GM23338 (cell line): ENCODE results near the gene COA6. TPM values are rescaled to one million over a fixed set of nuclear protein-coding genes. Genes with fewer than 3 reads are reported as not detected.

Experiments
- ATAC-seq: fragments of 200-7000 bp; cut with Tn5 transposase; 3 replicates; pipeline ENCODE4 v1.9.1; 2020
- DNase-seq: peaks from one replicate; pipeline ENCODE4 v3.0.0-alpha.2; 2015; ENCODE audit warnings: low spot score
- H2AFZ ChIP-seq: fragments of 200-600 bp; sonication (generic); 2 replicates; pipeline ENCODE4 v1.8.0; 2016; ENCODE audit warnings: antibody characterized with exemption, mild to moderate bottlenecking, moderate library complexity
- H3F3A ChIP-seq: fragments of 200-600 bp; sonication (generic); replicated peaks from 2 replicates; pipeline ENCODE4 v1.8.0; 2017; ENCODE audit warnings: antibody characterized with exemption, mixed run types, low read depth
- H3K27ac ChIP-seq: fragments of 200-600 bp; sonication (generic); 2 replicates; pipeline ENCODE4 v1.6.1; 2016; ENCODE audit warnings: low read depth
- H3K27me3 ChIP-seq: fragments of 200-600 bp; sonication (generic); 2 replicates; pipeline ENCODE4 v1.8.0; 2016; ENCODE audit warnings: mild to moderate bottlenecking, mixed run types, moderate library complexity; ENCODE audit not compliant: insufficient read depth
- H3K36me3 ChIP-seq: fragments of 200-600 bp; sonication (generic); 2 replicates; pipeline ENCODE4 v1.8.0; 2016; ENCODE audit warnings: mild to moderate bottlenecking; ENCODE audit not compliant: insufficient read depth
- H3K4me1 ChIP-seq: fragments of 200-600 bp; sonication (generic); 2 replicates; pipeline ENCODE4 v1.8.0; 2016; ENCODE audit warnings: mild to moderate bottlenecking, moderate library complexity; ENCODE audit not compliant: insufficient read depth
- H3K4me2 ChIP-seq: fragments of 200-600 bp; sonication (generic); 2 replicates; pipeline ENCODE4 v1.7.1; 2017; ENCODE audit warnings: mixed run types
- H3K4me3 ChIP-seq: fragments of 200-600 bp; sonication (generic); 2 replicates; pipeline ENCODE4 v1.6.1; 2016; ENCODE audit warnings: mixed run types
- H3K79me2 ChIP-seq: fragments of 200-600 bp; sonication (generic); replicated peaks from 2 replicates; pipeline ENCODE4 v1.8.0; 2017; ENCODE audit warnings: mild to moderate bottlenecking; ENCODE audit not compliant: insufficient read depth
- H3K9me2 ChIP-seq: fragments of 200-600 bp; sonication (generic); 2 replicates; pipeline ENCODE4 v1.8.0; 2017; ENCODE audit not compliant: insufficient read depth
- H4K20me1 ChIP-seq: fragments of 200-600 bp; sonication (generic); replicated peaks from 2 replicates; pipeline ENCODE4 v1.8.0; 2017; ENCODE audit warnings: mild to moderate bottlenecking; ENCODE audit not compliant: insufficient read depth
- H3K27ac Mint-ChIP-seq: 2 replicates; pipeline ENCODE4 v1.8.0; 2020; ENCODE audit warnings: inconsistent platforms, mild to moderate bottlenecking, moderate library complexity, mixed read lengths
- H3K27me3 Mint-ChIP-seq: 3 replicates; pipeline ENCODE4 v1.8.0; 2022; ENCODE audit warnings: low read depth, mild to moderate bottlenecking, moderate library complexity, mixed read lengths, inconsistent platforms; ENCODE audit not compliant: insufficient read depth, poor library complexity
- H3K36me3 Mint-ChIP-seq: 3 replicates; pipeline ENCODE4 v1.8.0; 2021; ENCODE audit warnings: low read depth, mild to moderate bottlenecking, inconsistent platforms, moderate library complexity, mixed read lengths
- H3K4me1 Mint-ChIP-seq: 3 replicates; pipeline ENCODE4 v1.8.0; 2020; ENCODE audit warnings: mild to moderate bottlenecking, inconsistent platforms, mixed read lengths
- H3K4me3 Mint-ChIP-seq: 3 replicates; pipeline ENCODE4 v1.8.0; 2021; ENCODE audit warnings: moderate library complexity, mild to moderate bottlenecking, inconsistent platforms, mixed read lengths
- H3K9me3 Mint-ChIP-seq: 3 replicates; pipeline ENCODE4 v1.8.0; 2020; ENCODE audit warnings: moderate library complexity, mild to moderate bottlenecking, inconsistent platforms, mixed read lengths
- EZH2phosphoT487 ChIP-seq: fragments of 200-600 bp; sonication (generic); IDR thresholded peaks from one replicate; pipeline ENCODE4 v1.8.1; 2018; ENCODE audit warnings: antibody characterized with exemption; ENCODE audit not compliant: unreplicated experiment
- JUNB ChIP-seq: IDR thresholded peaks from one replicate; pipeline ENCODE4 v1.6.1; 2016; ENCODE audit warnings: antibody characterized with exemption; ENCODE audit not compliant: unreplicated experiment
- STAT1 ChIP-seq: IDR thresholded peaks from one replicate; pipeline ENCODE4 v1.6.1; 2016; ENCODE audit warnings: antibody characterized with exemption; ENCODE audit not compliant: unreplicated experiment
- polyA plus RNA-seq: library from polyadenylated mRNA; unstranded; fragments of >200 nt; fragmentation: Nextera tagmentation; extraction: Ambion mirVana; gene quantifications from 2 replicates; pipeline ENCODE4 v1.2.1, GENCODE V29; 2016
- total RNA-seq: library from RNA; depleted of rRNA; stranded (reverse); fragments of >200 nt; shearing (Covaris generic); gene quantifications from 2 replicates; pipeline ENCODE4 v1.2.3, GENCODE V29; 2014
- TF ChIP-seq, protein P1 (sequence below), 2 experiments: fragments of 200-600 bp in 1 of 2; sonication (generic) in 1 of 2; conservative IDR thresholded peaks; 2 replicates each; pipeline versions ENCODE4 v1.5.1 to v1.6.1; 2016 to 2017; ENCODE audit warnings: antibody characterized with exemption in 2 of 2, low read depth in 2 of 2, mild to moderate bottlenecking in 2 of 2, moderate library complexity in 1 of 2
- TF ChIP-seq, protein P2 (sequence below): IDR thresholded peaks from 2 replicates; pipeline ENCODE4 v1.6.1; 2016; ENCODE audit warnings: antibody characterized with exemption
- TF ChIP-seq, protein P3 (sequence below): fragments of 250-450 bp; sonication (Bioruptor Pico); IDR thresholded peaks from 2 replicates; pipeline ENCODE4 v1.5.0; 2020; ENCODE audit warnings: mild to moderate bottlenecking, moderate library complexity

Gene COA6
- total and polyA plus RNA-seq, 2 experiments from 2014 or later, result 20.7 to 156 TPM

DNA sequence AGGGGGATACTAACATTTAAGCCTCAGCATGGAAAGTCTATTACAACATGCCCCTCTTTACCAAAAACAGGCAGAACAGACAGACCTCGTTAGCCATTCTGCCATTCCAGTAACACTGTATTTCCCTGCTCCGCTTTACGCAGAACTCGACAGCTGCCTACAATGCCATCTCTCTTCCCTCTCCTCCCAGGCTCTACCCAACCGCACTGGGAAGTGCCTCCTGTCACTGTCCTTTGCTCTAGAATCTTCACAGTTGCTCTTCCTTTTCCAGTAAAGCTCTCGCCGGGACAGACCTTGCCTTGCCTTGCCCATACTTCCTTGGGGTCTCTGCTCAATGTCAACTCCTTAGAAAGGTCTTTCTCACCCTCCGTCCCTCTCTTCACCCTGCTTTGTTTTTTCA lies 22.8 kb downstream of the COA6 start:
- Histone ChIP-seq H3K4me1 (no peaks in the 10 kb centered on the region), H4K20me1 (no peaks in the 10 kb centered on the region), H3K27me3 (no peaks in the 10 kb centered on the region), H3K4me2 (no peak overlapping the region), H3K27ac (no peak overlapping the region), H3K4me3 (no peak overlapping the region), H2AFZ (no peak overlapping the region), H3K9me2 (no peaks in the 10 kb centered on the region), H3K79me2 (no peaks in the 10 kb centered on the region), H3F3A (no peaks in the 10 kb centered on the region), H3K36me3 (0 out of 2 replicates have a peak, but pooled peaks cover 4% of the 10 kb centered on the region)
- ATAC-seq, result no peak
- TF ChIP-seq JUNB (no peak), STAT1 (no peak), EZH2phosphoT487 (no peak)
- TF ChIP-seq, protein P1, sequence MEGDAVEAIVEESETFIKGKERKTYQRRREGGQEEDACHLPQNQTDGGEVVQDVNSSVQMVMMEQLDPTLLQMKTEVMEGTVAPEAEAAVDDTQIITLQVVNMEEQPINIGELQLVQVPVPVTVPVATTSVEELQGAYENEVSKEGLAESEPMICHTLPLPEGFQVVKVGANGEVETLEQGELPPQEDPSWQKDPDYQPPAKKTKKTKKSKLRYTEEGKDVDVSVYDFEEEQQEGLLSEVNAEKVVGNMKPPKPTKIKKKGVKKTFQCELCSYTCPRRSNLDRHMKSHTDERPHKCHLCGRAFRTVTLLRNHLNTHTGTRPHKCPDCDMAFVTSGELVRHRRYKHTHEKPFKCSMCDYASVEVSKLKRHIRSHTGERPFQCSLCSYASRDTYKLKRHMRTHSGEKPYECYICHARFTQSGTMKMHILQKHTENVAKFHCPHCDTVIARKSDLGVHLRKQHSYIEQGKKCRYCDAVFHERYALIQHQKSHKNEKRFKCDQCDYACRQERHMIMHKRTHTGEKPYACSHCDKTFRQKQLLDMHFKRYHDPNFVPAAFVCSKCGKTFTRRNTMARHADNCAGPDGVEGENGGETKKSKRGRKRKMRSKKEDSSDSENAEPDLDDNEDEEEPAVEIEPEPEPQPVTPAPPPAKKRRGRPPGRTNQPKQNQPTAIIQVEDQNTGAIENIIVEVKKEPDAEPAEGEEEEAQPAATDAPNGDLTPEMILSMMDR (conservative IDR thresholded peaks at IDR 0.05; ENCODE audit: low read depth in 2 of 2), result no peak
- TF ChIP-seq, protein P2, sequence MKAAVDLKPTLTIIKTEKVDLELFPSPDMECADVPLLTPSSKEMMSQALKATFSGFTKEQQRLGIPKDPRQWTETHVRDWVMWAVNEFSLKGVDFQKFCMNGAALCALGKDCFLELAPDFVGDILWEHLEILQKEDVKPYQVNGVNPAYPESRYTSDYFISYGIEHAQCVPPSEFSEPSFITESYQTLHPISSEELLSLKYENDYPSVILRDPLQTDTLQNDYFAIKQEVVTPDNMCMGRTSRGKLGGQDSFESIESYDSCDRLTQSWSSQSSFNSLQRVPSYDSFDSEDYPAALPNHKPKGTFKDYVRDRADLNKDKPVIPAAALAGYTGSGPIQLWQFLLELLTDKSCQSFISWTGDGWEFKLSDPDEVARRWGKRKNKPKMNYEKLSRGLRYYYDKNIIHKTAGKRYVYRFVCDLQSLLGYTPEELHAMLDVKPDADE, result no peak
- TF ChIP-seq, protein P3, sequence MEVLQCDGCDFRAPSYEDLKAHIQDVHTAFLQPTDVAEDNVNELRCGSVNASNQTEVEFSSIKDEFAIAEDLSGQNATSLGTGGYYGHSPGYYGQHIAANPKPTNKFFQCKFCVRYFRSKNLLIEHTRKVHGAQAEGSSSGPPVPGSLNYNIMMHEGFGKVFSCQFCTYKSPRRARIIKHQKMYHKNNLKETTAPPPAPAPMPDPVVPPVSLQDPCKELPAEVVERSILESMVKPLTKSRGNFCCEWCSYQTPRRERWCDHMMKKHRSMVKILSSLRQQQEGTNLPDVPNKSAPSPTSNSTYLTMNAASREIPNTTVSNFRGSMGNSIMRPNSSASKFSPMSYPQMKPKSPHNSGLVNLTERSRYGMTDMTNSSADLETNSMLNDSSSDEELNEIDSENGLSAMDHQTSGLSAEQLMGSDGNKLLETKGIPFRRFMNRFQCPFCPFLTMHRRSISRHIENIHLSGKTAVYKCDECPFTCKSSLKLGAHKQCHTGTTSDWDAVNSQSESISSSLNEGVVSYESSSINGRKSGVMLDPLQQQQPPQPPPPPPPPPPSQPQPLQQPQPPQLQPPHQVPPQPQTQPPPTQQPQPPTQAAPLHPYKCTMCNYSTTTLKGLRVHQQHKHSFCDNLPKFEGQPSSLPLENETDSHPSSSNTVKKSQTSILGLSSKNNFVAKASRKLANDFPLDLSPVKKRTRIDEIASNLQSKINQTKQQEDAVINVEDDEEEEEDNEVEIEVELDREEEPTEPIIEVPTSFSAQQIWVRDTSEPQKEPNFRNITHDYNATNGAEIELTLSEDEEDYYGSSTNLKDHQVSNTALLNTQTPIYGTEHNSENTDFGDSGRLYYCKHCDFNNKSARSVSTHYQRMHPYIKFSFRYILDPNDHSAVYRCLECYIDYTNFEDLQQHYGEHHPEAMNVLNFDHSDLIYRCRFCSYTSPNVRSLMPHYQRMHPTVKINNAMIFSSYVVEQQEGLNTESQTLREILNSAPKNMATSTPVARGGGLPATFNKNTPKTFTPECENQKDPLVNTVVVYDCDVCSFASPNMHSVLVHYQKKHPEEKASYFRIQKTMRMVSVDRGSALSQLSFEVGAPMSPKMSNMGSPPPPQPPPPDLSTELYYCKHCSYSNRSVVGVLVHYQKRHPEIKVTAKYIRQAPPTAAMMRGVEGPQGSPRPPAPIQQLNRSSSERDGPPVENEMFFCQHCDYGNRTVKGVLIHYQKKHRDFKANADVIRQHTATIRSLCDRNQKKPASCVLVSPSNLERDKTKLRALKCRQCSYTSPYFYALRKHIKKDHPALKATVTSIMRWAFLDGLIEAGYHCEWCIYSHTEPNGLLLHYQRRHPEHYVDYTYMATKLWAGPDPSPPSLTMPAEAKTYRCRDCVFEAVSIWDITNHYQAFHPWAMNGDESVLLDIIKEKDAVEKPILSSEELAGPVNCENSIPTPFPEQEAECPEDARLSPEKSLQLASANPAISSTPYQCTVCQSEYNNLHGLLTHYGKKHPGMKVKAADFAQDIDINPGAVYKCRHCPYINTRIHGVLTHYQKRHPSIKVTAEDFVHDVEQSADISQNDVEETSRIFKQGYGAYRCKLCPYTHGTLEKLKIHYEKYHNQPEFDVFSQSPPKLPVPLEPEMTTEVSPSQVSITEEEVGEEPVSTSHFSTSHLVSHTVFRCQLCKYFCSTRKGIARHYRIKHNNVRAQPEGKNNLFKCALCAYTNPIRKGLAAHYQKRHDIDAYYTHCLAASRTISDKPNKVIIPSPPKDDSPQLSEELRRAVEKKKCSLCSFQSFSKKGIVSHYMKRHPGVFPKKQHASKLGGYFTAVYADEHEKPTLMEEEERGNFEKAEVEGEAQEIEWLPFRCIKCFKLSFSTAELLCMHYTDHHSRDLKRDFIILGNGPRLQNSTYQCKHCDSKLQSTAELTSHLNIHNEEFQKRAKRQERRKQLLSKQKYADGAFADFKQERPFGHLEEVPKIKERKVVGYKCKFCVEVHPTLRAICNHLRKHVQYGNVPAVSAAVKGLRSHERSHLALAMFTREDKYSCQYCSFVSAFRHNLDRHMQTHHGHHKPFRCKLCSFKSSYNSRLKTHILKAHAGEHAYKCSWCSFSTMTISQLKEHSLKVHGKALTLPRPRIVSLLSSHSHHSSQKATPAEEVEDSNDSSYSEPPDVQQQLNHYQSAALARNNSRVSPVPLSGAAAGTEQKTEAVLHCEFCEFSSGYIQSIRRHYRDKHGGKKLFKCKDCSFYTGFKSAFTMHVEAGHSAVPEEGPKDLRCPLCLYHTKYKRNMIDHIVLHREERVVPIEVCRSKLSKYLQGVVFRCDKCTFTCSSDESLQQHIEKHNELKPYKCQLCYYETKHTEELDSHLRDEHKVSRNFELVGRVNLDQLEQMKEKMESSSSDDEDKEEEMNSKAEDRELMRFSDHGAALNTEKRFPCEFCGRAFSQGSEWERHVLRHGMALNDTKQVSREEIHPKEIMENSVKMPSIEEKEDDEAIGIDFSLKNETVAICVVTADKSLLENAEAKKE (CRISPR knock-in tag), result no peak
- peaks cover 6% of the 10 kb centered on the region for H3K9me3 Mint-ChIP-seq
- no peak overlapping the region for H3K4me3 Mint-ChIP-seq
- H3K27me3 Mint-ChIP-seq, result peaks cover 2% of the 10 kb centered on the region
- H3K36me3 Mint-ChIP-seq, result peaks cover 27% of the 10 kb centered on the region
- no peaks in the 10 kb centered on the region; the same call in 2 of the 3 replicates for H3K4me1 Mint-ChIP-seq
- DNase-seq, result no peak
- H3K27ac Mint-ChIP-seq, result 0 out of 2 replicates have a peak overlapping the region, but pooled peaks have one; percentile 1
